K562 (cell line): ENCODE data around the gene RABEPK. TPM values are rescaled to one million over a fixed set of nuclear protein-coding genes. Genes with fewer than 3 reads are reported as not detected.
A peak's percentile ranks its signal among the peaks of the same experiment; 100 is the strongest.
"Not testable (repeated sequence)": the region's sequence is repeated elsewhere in the genome, so short reads cannot be mapped to it uniquely, and the experiment has no call there.

Experiments
- ATAC-seq: fragments of 200-7000 bp; cut with Tn5 transposase; 3 replicates; pipeline ENCODE4 v1.9.1; 2020; ENCODE audit warnings: moderate library complexity
- BruUV-seq: library from RNA; stranded (reverse); fragments of 400-500 nt; replicated peaks from 2 replicates; lab custom pipeline; 2021; lab: Mats Ljungman, UMichigan
- CTCF ChIA-PET: fragments of 300-600 bp; formaldehyde crosslinking; extraction: SDS; loops from one replicate; lab custom pipeline; 2021; ENCODE audit warnings: low intra/inter-chr PET ratio; lab: Yijun Ruan, JAX
- POLR2A ChIA-PET: fragments of 300-600, 350-650 bp; sonication (Branson Sonifier 250); formaldehyde crosslinking; extraction: SDS; loops from one replicate; lab custom pipeline; 2021; ENCODE audit warnings: antibody characterized with exemption, inconsistent platforms; lab: Yijun Ruan, JAX
- DNase-seq, 4 experiments: peaks; one replicate each; pipeline versions ENCODE4 v3.0.0 to v3.0.0-alpha.2; 2011 to 2018; ENCODE audit warnings: low spot score in 3 of 4, mixed read lengths in 3 of 4; ENCODE audit errors: extremely low read depth in 1 of 4
- FAIRE-seq: peaks from 2 replicates; lab custom pipeline; 2011; peaks lifted over from hg19 to GRCh38; lab: Jason Lieb, UNC
- H2AFZ ChIP-seq: 2 replicates; pipeline ENCODE4 v1.6.0; 2011; ENCODE audit warnings: low read depth, low read length, control low read depth, inconsistent platforms
- H3K27ac ChIP-seq: fragments of 200-600 bp; 3 replicates; pipeline ENCODE4 v1.8.0; 2011; ENCODE audit warnings: low read depth, mild to moderate bottlenecking, control low read depth, inconsistent platforms, low read length, moderate library complexity, mixed read lengths; ENCODE audit errors: extremely low read depth
- H3K27me3 ChIP-seq, 2 experiments: fragments of 300-600 bp in 1 of 2; 2 replicates in 1 of 2; 3 replicates in 1 of 2; pipeline versions ENCODE4 v1.6.0 to v1.8.0; 2011; ENCODE audit warnings: inconsistent platforms in 2 of 2, low read length in 2 of 2, mild to moderate bottlenecking in 1 of 2, mixed read lengths in 1 of 2, moderate library complexity in 1 of 2; ENCODE audit not compliant: control insufficient read depth in 2 of 2, insufficient read depth in 2 of 2
- H3K36me3 ChIP-seq: fragments of 300-600 bp; 3 replicates; pipeline ENCODE4 v1.8.0; 2011; ENCODE audit warnings: mild to moderate bottlenecking, low read length, inconsistent platforms; ENCODE audit not compliant: control insufficient read depth, insufficient read depth
- H3K4me1 ChIP-seq, 2 experiments: fragments of 200-600 bp in 1 of 2; replicated peaks in 1 of 2; 2 replicates in 1 of 2; 3 replicates in 1 of 2; pipeline versions ENCODE4 v1.5.1 to v1.8.0; 2011; ENCODE audit warnings: inconsistent platforms in 2 of 2, low read length in 2 of 2, mild to moderate bottlenecking in 1 of 2, mixed read lengths in 1 of 2, moderate library complexity in 1 of 2; ENCODE audit not compliant: control insufficient read depth in 2 of 2, insufficient read depth in 2 of 2
- H3K4me2 ChIP-seq: 2 replicates; pipeline ENCODE4 v1.6.1; 2011; ENCODE audit warnings: low read length, control low read depth, inconsistent platforms, mixed read lengths; ENCODE audit not compliant: insufficient read depth
- H3K4me3 ChIP-seq: fragments of 200-600 bp; sonication (generic), shearing (Covaris generic); 2 replicates; pipeline ENCODE4 v1.5.1; 2016; ENCODE audit warnings: control low read depth, inconsistent platforms
- H3K79me2 ChIP-seq: fragments of 200-600 bp; 3 replicates; pipeline ENCODE4 v1.8.0; 2011; ENCODE audit warnings: low read length, inconsistent platforms; ENCODE audit not compliant: control insufficient read depth, insufficient read depth
- H3K9ac ChIP-seq, 2 experiments: 2 replicates each; pipeline versions ENCODE4 v1.6.0 to v1.6.1; 2011; ENCODE audit warnings: low read depth in 2 of 2, low read length in 2 of 2, control low read depth in 1 of 2, inconsistent platforms in 1 of 2, mild to moderate bottlenecking in 1 of 2, mixed read lengths in 1 of 2; ENCODE audit not compliant: insufficient read depth in 1 of 2
- H3K9me1 ChIP-seq: one replicate; pipeline ENCODE4 v1.6.0; 2011; ENCODE audit warnings: inconsistent platforms, mild to moderate bottlenecking, low read length, moderate library complexity; ENCODE audit not compliant: control insufficient read depth, insufficient read depth
- H3K9me3 ChIP-seq: replicated peaks from 2 replicates; pipeline ENCODE4 v1.5.1; 2011; ENCODE audit warnings: low read depth, low read length, inconsistent platforms; ENCODE audit not compliant: control insufficient read depth, insufficient read depth
- H4K20me1 ChIP-seq: replicated peaks from 2 replicates; pipeline ENCODE4 v1.6.1; 2011; ENCODE audit warnings: low read length, inconsistent platforms, mixed read lengths; ENCODE audit not compliant: control insufficient read depth, insufficient read depth
- HEY1 ChIP-seq: fragments of 250-450 bp; sonication (Bioruptor Pico); IDR thresholded peaks from 2 replicates; pipeline ENCODE4 v1.5.0; 2020; ENCODE audit warnings: mild to moderate bottlenecking, moderate library complexity, borderline replicate concordance
- MAFG ChIP-seq: fragments of 450-650 bp; conservative IDR thresholded peaks from 2 replicates; pipeline ENCODE4 v1.6.1; 2016; ENCODE audit warnings: missing genetic modification characterization, missing compliant biosample characterization
- NFE2 ChIP-seq: IDR thresholded peaks from 2 replicates; pipeline ENCODE4 v1.6.1; 2014; ENCODE audit warnings: antibody characterized with exemption, low read depth
- ZNF121 ChIP-seq: sonication (generic); formaldehyde crosslinking; conservative IDR thresholded peaks from 2 replicates; pipeline ENCODE4 v1.8.0; 2022; ENCODE audit warnings: missing genetic modification reagents
- ZNF316 ChIP-seq: fragments of 450-650 bp; IDR thresholded peaks from 2 replicates; pipeline ENCODE4 v1.6.1; 2016
- ZNF384 ChIP-seq: IDR thresholded peaks from 2 replicates; pipeline ENCODE4 v1.6.1; 2012; ENCODE audit warnings: low read depth, low read length, improper control_type of control experiment
- WGBS: fragments of 100-300 bp; shearing (Covaris generic); methylation state at CpG from one replicate; pipeline ENCODE4 v1.1.6; 2016; ENCODE audit warnings: low coverage, mixed read lengths; ENCODE audit not compliant: insufficient coverage; ENCODE audit errors: missing lambda C conversion rate; 5-methylcytosine and 5-hydroxymethylcytosine counted together
- in situ Hi-C: fragments of 300-500 bp; cut with MboI; formaldehyde crosslinking; loops from 4 replicates; pipeline ENCODE4 v1.15.0; 2018; ENCODE audit warnings: inconsistent platforms, mixed read lengths
- intact Hi-C: fragments of 100-400 bp; cut with micrococcal nuclease; formaldehyde crosslinking; loops from 2 replicates; pipeline ENCODE4 v1.14.2; 2022
- polyA plus RNA-seq, 8 experiments: library from polyadenylated mRNA; depleted of rRNA in 4 of 8; stranded (reverse) in 5 of 8; unstranded in 3 of 8; fragments of >200 nt; fragmentation: Nextera tagmentation in 2 of 8; fragmentation: Illumina TruSeq in 1 of 8; extraction: Ambion mirVana in 2 of 8; extraction: Trizol in 1 of 8; gene quantifications; 2 replicates each; pipeline versions ENCODE4 v1.2.1 to v1.2.3, GENCODE V29; 2011 to 2014; ENCODE audit warnings: inconsistent platforms in 1 of 8, missing spikeins in 1 of 8
- total RNA-seq, 7 experiments: library from RNA; depleted of rRNA in 6 of 7; stranded (reverse); fragments of >200 nt in 6 of 7; fragmentation: Illumina TruSeq in 2 of 7; extraction: Trizol in 2 of 7; gene quantifications; 2 replicates each; pipeline versions ENCODE4 v1.2.1 to v1.2.3, GENCODE V29; 2011 to 2021; ENCODE audit warnings: low replicate concordance in 1 of 7

Gene RABEPK
- total and polyA plus RNA-seq, 9 of the 15 experiments (the other 6 are each of a cell fraction or from before 2014, with no cell fraction given): 38.3 to 113 (median 52.8) TPM

GRCh38 chr9:125162891-125163290 is 37.5 kb upstream of the RABEPK start:
- H3K9me1 ChIP-seq, H2AFZ ChIP-seq, BruUV-seq, in situ Hi-C loops, H4K20me1 ChIP-seq, H3K27me3 ChIP-seq, H3K4me1 ChIP-seq, H3K9me3 ChIP-seq, CTCF ChIA-PET, ATAC-seq, H3K9ac ChIP-seq, DNase-seq, H3K4me2 ChIP-seq, FAIRE-seq, H3K27ac ChIP-seq, intact Hi-C loops, H3K4me3 ChIP-seq: not testable (repeated sequence)
- Histone ChIP-seq H3K36me3 (peaks cover 18% of the 10 kb centered on the region; the same call in 2 of the 3 replicates), H3K79me2 (peaks cover 28% of the 10 kb centered on the region; the same call in 2 of the 3 replicates)
- POLR2A ChIA-PET: interaction anchor here (1.4 to 1.6 kb wide), 2 partner anchors 15 to 19 kb away, joined by 3 to 5 read pairs; partner anchors contain the start of gene SCAI
- 80% methylated on average over 5 of the region's 6 CpGs for WGBS
- TF ChIP-seq NFE2 (peak; percentile 32; the same call in 1 of the 2 replicates), ZNF384 (0 out of 2 replicates have a peak, but pooled peaks have one; percentile 14), ZNF316 (0 out of 2 replicates have a peak, but pooled peaks have one; percentile 22), MAFG (peak; percentile 33; the same call in 1 of the 2 replicates)

GRCh38 chr9:125166762-125167161 is 33.6 kb upstream of the RABEPK start:
- TF ChIP-seq HEY1 (CRISPR knock-in tag) (no peak), ZNF121 (CRISPR knock-in tag) (peak; percentile 38)
- TF ChIP-seq, all 486 proteins: peak for 1
- ChIA-PET POLR2A (no interaction called here), CTCF (no interaction called here)

More at GRCh38 chr9:125166762-125167161, 33.6 kb upstream of the RABEPK start:
- Histone ChIP-seq H3K4me3 (no peak overlapping the region), H3K27me3 (no peaks in the 10 kb centered on the region), H3K79me2 (peaks cover 22% of the 10 kb centered on the region), H3K36me3 (peaks cover 33% of the 10 kb centered on the region), H2AFZ (no peak overlapping the region), H4K20me1 (no peaks in the 10 kb centered on the region), H3K4me1 (no peaks in the 10 kb centered on the region; a peak in 1 of 5 replicates), H3K9ac (no peak overlapping the region), H3K9me1 (no peaks in the 10 kb centered on the region), H3K4me2 (no peak overlapping the region), H3K9me3 (no peaks in the 10 kb centered on the region), H3K27ac (no peak overlapping the region)
- ATAC-seq (no peak), DNase-seq (no peak), FAIRE-seq (no peak)
- intact Hi-C loops: no loop called here
- no TSS peak for BruUV-seq
- 89% methylated on average over 2 of the region's 2 CpGs for WGBS
- in situ Hi-C loops: no loop called here
